ENCODE measurements around the gene NOP10.

DNA sequence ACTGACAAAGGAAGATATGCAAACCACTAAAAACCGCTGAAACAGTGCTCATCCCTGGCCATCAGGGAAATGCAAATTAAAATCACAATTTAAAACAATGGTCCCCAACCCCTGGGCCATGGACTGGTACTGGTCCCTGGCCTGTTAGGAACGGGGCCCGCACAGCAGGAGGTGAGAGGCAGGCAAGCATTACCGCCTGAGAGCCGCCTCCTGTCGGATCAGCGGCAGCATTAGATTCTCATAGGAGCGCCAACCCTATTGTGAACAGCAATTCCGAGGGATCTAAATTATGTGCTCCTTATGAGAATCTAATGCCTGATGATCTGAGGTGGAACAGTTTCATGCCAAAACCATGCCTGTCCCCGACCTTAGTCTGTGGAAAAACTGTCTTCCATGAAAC lies 19.7 kb downstream of the NOP10 start:
- no peak for TF ChIP-seq EP300 (IDR thresholded peaks at IDR 0.05)
- TF ChIP-seq, protein P1, sequence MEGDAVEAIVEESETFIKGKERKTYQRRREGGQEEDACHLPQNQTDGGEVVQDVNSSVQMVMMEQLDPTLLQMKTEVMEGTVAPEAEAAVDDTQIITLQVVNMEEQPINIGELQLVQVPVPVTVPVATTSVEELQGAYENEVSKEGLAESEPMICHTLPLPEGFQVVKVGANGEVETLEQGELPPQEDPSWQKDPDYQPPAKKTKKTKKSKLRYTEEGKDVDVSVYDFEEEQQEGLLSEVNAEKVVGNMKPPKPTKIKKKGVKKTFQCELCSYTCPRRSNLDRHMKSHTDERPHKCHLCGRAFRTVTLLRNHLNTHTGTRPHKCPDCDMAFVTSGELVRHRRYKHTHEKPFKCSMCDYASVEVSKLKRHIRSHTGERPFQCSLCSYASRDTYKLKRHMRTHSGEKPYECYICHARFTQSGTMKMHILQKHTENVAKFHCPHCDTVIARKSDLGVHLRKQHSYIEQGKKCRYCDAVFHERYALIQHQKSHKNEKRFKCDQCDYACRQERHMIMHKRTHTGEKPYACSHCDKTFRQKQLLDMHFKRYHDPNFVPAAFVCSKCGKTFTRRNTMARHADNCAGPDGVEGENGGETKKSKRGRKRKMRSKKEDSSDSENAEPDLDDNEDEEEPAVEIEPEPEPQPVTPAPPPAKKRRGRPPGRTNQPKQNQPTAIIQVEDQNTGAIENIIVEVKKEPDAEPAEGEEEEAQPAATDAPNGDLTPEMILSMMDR (IDR thresholded peaks at IDR 0.05), result no peak
- TF ChIP-seq POLR2A (IDR thresholded peaks at IDR 0.05), result no peak

All from tibial nerve (tissue), 4 donors.